ENCODE data around the gene ZFPM1.

Gene ZFPM1

GRCh38 chr16:88548985-88549384 lies 95.9 kb downstream of the ZFPM1 start:
- no peak for TF ChIP-seq CTCF (IDR thresholded peaks at IDR 0.05; ENCODE audit: low read depth, low read length)
- H3K4me3 ChIP-seq (ENCODE audit: low read depth, low read length): no peak overlapping the region

- TF ChIP-seq CTCF (IDR thresholded peaks at IDR 0.05; ENCODE audit: low read depth, low read length): no peak
These were observed 96.7 kb downstream of the ZFPM1 start for GRCh38 chr16:88549671-88550245.

GRCh38 chr16:88550246-88550661 lies 97.2 kb downstream of the ZFPM1 start:
- no peak overlapping the region for H3K4me3 ChIP-seq (ENCODE audit: low read depth, low read length)
- TF ChIP-seq CTCF (IDR thresholded peaks at IDR 0.05; ENCODE audit: low read depth, low read length): no peak

More at GRCh38 chr16:88549671-88550245, 96.7 kb downstream of the ZFPM1 start:
- H3K4me3 ChIP-seq (ENCODE audit: low read depth, low read length): no peak overlapping the region

GRCh38 chr16:88552166-88552565 lies 99.1 kb downstream of the ZFPM1 start:
- H3K4me3 ChIP-seq (ENCODE audit: low read depth, low read length): no peak overlapping the region
- TF ChIP-seq CTCF (IDR thresholded peaks at IDR 0.05; ENCODE audit: low read depth, low read length): no peak

GRCh38 chr16:88552815-88553214 lies 99.7 kb downstream of the ZFPM1 start:
- no peak overlapping the region for H3K4me3 ChIP-seq (ENCODE audit: low read depth, low read length)
- TF ChIP-seq CTCF (IDR thresholded peaks at IDR 0.05; ENCODE audit: low read depth, low read length): no peak

GRCh38 chr16:88553739-88554138 lies 100.7 kb downstream of the ZFPM1 start:
- no peak for TF ChIP-seq CTCF (IDR thresholded peaks at IDR 0.05; ENCODE audit: low read depth, low read length)
- no peak overlapping the region for H3K4me3 ChIP-seq (ENCODE audit: low read depth, low read length)

GRCh38 chr16:88554711-88555264 lies 101.7 kb downstream of the ZFPM1 start:
- no peak for TF ChIP-seq CTCF (IDR thresholded peaks at IDR 0.05; ENCODE audit: low read depth, low read length)
- H3K4me3 ChIP-seq (ENCODE audit: low read depth, low read length): no peak overlapping the region
